BJ (cell line): ENCODE data around the gene HIVEP3. TPM values are rescaled to one million over a fixed set of nuclear protein-coding genes. Genes with fewer than 3 reads are reported as not detected.

Source experiments
- CTCF ChIA-PET: fragments of 350-600 bp; formaldehyde crosslinking; extraction: SDS; loops from one replicate; lab custom pipeline; 2021; ENCODE audit warnings: antibody characterized with exemption, inconsistent platforms; lab: Yijun Ruan, JAX
- POLR2A ChIA-PET: fragments of 300-600 bp; sonication (Branson Sonifier 250); formaldehyde crosslinking; extraction: SDS; loops from one replicate; lab custom pipeline; 2021; ENCODE audit warnings: antibody characterized with exemption; lab: Charles Lee
- DNase-seq: peaks from one replicate; pipeline ENCODE4 v3.0.0-alpha.2; 2011; ENCODE audit warnings: low read depth
- H3K27me3 ChIP-seq: 2 replicates; pipeline ENCODE4 v1.6.0; 2011; ENCODE audit warnings: low read length; ENCODE audit not compliant: control insufficient read depth, insufficient read depth
- H3K36me3 ChIP-seq: 2 replicates; pipeline ENCODE4 v1.5.1; 2011; ENCODE audit warnings: low read length; ENCODE audit not compliant: control insufficient read depth, insufficient read depth
- H3K4me3 ChIP-seq: 2 replicates; pipeline ENCODE4 v1.5.1; 2011; ENCODE audit warnings: low read depth, mild to moderate bottlenecking, control low read depth, low read length
- CTCF ChIP-seq: IDR thresholded peaks from 2 replicates; pipeline ENCODE4 v1.5.1; 2011; ENCODE audit warnings: low read depth, mild to moderate bottlenecking, control low read depth, inconsistent platforms, low read length, moderate library complexity; ENCODE audit not compliant: insufficient read depth
- polyA plus RNA-seq: library from polyadenylated mRNA; depleted of rRNA; stranded (reverse); fragments of >200 nt; gene quantifications from 2 replicates; pipeline ENCODE4 v1.2.3, GENCODE V29; 2011

HIVEP3 gene
- polyA plus RNA-seq, 1 experiment = 4.0 TPM

GRCh38 chr1:41890825-41891198, 27.9 kb downstream of the HIVEP3 start:
- TF ChIP-seq CTCF = no peak
- H3K36me3 ChIP-seq = no peaks in the 10 kb centered on the region
- no peaks in the 10 kb centered on the region for H3K27me3 ChIP-seq
- no peak overlapping the region for H3K4me3 ChIP-seq
- DNase-seq = no peak
- ChIA-PET POLR2A (interaction anchor here (0.6 kb wide), 1 partner anchor 13 kb away, joined by 6 read pairs; no protein-coding TSS in a partner anchor), CTCF (interaction anchor here (1.2 kb wide), 1 partner anchor 60 kb away, joined by 3 read pairs; no protein-coding TSS in a partner anchor)

GRCh38 chr1:41889506-41890414, 29.0 kb downstream of the HIVEP3 start:
- ChIA-PET CTCF (interaction anchor here (1.2 kb wide), 1 partner anchor 61 kb away, joined by 3 read pairs; no protein-coding TSS in a partner anchor), POLR2A (interaction anchor here (0.6 kb wide), 1 partner anchor 11 kb away, joined by 6 read pairs; no protein-coding TSS in a partner anchor)

GRCh38 chr1:41888756-41889155, 30.0 kb downstream of the HIVEP3 start:
- no peaks in the 10 kb centered on the region for H3K27me3 ChIP-seq
- no peak for DNase-seq
- CTCF ChIA-PET = no interaction called here
- no peak for TF ChIP-seq CTCF
- H3K4me3 ChIP-seq = no peak overlapping the region
- H3K36me3 ChIP-seq = no peaks in the 10 kb centered on the region
- POLR2A ChIA-PET = no interaction called here

More at GRCh38 chr1:41889506-41890414, 29.0 kb downstream of the HIVEP3 start:
- TF ChIP-seq CTCF = no peak
- Histone ChIP-seq H3K27me3 (no peaks in the 10 kb centered on the region), H3K36me3 (no peaks in the 10 kb centered on the region), H3K4me3 (no peak overlapping the region)
- no peak for DNase-seq

GRCh38 chr1:41887365-41887764, 31.4 kb downstream of the HIVEP3 start:
- CTCF ChIA-PET = no interaction called here

More at GRCh38 chr1:41887365-41887764, 31.4 kb downstream of the HIVEP3 start:
- no peaks in the 10 kb centered on the region for H3K36me3 ChIP-seq
- no peak overlapping the region for H3K4me3 ChIP-seq
- no peaks in the 10 kb centered on the region for H3K27me3 ChIP-seq
- DNase-seq = no peak
- no peak for TF ChIP-seq CTCF
- POLR2A ChIA-PET = no interaction called here
